GM20000 (cell line): ENCODE results near the gene RPL7A.

Source experiments
- DNase-seq: peaks from one replicate; pipeline ENCODE4 v3.0.0; 2012; ENCODE audit warnings: low spot score
- TF ChIP-seq, protein P1 (sequence below): IDR thresholded peaks from 2 replicates; pipeline ENCODE4 v1.5.1; 2012; ENCODE audit warnings: mild to moderate bottlenecking, control low read depth; ENCODE audit errors: extremely low read depth, missing control alignments

RPL7A gene

DNA sequence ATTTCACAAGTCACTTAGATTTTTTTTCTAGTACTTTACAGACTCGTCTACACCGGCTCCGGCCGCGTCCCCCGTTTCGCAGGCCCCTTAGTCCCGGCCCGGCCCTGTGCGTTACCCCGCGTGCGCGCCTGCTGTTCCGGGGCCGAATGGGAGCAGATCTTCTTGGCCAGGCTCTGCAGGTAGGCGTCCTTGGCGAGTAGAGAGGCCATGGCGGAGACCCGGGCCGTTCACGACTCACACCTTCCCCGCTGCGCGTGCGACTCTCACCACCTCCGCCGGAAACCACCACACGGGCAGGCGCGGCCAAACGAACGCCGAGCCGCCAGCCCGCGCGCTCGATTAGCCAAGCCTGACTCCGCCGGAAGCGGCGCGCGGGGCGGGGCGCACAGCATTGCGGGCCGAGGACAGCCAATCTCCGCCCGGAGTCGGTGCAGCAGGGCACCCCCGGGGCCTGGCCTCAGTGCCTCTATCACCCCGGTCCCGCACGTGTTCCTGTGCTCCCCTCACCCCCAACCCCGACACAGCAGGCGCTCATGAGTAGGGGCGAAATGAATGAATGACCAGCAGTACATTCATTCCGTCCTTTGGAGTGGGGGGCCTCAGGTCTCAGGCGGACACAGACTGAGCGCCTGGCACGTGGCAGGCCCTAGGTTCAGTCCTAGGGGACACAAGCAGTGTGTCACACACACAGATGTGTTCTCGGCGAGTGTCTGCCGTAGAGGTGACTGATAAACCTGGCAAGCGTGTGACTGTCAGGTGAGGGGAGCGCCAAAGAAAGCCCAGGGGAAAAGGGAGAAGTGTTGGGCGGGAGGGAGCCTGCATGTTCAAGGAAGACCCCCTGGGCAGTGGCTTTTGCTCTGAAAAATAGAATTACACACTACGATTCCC, 11.8 kb upstream of the RPL7A start, which contains the start of gene SURF6:
Gene SURF6, minus strand, starts transcription at position 265 of the 888 bp plus-strand sequence. Its CDS starts 56 bp downstream, at position 209.
- TF ChIP-seq, protein P1, sequence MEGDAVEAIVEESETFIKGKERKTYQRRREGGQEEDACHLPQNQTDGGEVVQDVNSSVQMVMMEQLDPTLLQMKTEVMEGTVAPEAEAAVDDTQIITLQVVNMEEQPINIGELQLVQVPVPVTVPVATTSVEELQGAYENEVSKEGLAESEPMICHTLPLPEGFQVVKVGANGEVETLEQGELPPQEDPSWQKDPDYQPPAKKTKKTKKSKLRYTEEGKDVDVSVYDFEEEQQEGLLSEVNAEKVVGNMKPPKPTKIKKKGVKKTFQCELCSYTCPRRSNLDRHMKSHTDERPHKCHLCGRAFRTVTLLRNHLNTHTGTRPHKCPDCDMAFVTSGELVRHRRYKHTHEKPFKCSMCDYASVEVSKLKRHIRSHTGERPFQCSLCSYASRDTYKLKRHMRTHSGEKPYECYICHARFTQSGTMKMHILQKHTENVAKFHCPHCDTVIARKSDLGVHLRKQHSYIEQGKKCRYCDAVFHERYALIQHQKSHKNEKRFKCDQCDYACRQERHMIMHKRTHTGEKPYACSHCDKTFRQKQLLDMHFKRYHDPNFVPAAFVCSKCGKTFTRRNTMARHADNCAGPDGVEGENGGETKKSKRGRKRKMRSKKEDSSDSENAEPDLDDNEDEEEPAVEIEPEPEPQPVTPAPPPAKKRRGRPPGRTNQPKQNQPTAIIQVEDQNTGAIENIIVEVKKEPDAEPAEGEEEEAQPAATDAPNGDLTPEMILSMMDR, result no peak
- peak; percentile 94 for DNase-seq

DNA sequence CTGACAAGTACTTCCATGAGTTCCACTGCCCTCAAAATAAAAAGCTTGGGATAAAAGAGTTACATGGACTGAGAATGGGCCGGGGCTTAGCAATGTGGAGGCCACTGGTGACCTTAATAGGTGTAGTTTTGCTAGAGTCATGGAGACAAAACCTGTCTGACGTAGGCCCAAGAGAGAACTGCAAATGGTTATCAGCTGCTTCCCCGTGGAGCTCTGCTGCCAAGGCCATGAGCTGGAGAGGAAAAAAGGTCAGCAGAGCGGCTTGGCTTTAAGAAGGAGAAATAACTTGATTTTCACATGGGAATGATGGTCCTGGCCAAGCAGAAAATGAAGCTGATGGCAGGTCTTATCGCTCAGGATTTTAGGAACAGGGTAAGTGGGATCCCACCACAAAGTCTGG, 8.4 kb upstream of the RPL7A start:
- DNase-seq, result no peak
- TF ChIP-seq, protein P1, result no peak

DNA sequence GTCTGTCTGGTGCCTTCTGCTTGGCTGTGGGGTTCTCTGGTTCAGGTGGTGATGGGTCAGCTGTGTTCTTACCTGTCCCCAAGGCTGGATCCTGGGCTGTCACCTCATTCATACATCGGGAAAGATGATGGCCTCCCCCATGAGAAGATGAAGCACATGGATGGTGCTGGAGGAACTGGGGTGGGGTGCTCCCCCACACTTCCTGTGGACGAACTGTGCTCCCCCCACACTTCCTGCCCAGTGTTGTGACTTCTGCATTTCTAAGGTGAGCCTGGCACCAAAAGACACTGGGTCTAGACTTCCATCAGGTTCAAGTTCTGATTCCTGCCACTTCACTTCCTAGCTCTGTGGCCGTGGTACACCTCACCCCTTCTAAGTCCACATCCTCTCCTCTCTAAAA, 7.8 kb upstream of the RPL7A start:
- DNase-seq, result no peak
- TF ChIP-seq, protein P1, result no peak

DNA sequence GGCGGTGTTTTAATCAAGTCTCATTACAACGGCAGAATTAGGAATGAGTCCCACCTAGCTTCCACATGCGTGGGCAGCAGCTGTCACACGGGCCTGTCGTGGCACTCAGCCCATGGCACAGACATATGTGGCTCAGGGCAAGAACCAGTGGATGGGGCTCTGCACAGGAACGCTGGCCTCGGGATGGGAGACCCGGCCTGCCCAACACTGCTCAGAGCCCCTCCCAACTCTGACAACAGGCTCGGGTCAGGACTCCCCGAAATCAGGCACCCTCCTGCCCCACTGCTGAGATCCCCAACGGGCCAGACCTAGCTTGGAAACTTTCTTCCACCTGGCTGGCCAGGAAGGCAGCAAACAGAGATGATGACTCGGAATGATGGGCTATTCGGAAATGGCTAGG, 7.1 kb upstream of the RPL7A start:
- DNase-seq, result no peak
- TF ChIP-seq, protein P1, result no peak

DNA sequence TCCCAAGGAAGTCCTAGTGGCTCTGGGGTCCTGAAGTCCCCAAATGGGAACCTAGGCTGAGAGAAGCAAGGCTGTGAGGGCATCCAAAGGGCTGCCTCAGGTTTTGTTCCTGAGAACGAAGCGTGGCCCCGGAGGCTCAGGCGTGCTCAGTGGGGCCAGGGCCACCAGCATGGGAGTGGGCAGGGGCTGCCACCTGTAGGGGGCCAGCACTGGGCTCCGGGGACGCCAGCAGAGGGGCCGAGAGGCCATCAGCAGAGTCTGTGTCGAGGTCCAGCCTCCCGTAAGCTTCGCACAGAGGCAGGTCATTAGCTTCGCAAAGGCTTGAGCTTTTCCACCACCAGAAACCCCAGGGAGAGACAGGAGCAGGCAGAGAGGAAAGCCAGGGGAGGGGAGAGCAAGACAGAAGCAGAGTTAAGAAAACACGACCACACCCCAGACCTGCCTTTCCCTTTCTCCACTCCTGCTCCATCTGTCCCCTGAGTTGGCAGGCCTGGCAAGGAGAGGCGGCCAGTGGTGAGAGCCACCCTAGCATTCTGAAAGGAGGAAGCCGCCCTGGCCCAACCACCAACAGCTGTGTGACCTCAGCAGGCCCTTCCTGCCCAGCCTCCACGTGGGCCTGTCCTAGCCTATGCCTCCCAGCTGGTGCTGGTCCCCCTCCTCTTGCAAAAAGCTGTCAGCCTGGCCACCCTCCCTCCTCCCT, 6.5 kb upstream of the RPL7A start:
- no peak for DNase-seq
- TF ChIP-seq, protein P1, result no peak

DNA sequence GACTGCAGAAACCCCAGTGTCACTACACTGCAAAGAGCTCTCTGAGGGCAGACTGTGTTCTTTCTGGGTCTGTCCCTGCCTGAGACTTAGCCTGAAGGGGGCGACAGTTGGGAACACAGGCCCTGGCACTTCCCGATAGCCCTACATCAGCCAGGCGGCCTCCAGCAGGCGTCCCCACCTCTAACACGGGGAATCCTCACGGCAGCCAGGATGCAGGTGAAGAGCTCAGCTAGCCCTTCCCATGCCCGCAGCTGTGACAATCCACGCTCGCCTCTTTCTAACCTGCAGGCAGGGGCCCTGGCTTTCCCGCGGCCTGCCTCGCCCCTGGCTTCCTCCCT, 6.0 kb upstream of the RPL7A start:
- TF ChIP-seq, protein P1, result no peak
- DNase-seq, result no peak

DNA sequence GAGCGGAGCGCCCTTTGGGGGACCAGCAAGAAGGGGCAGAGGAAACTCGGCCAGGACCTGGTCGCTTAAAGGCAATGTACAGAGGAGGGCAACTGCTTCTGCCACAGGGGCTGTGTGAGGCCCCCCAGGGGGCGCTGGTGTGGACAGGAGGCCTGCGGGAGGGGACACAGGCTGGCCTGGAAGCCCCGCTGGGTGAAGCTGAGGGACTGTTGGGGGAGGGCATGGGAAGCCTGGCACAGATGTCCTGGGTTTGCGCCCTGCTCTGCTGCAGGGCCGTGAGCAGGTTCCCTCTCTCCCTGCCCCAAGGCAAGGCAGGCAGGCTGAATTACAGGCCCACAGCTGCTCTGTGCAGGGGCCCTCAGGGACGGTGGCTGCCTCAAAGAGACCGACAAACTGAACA, 5.4 kb upstream of the RPL7A start:
- TF ChIP-seq, protein P1, result no peak
- DNase-seq, result no peak
